HepG2 (cell line): ENCODE results near the gene ALS2CL. TPM values are rescaled to one million over a fixed set of nuclear protein-coding genes. Genes with fewer than 3 reads are reported as not detected.

Experiments used
- ATAC-seq: fragments of 200-7000 bp; cut with Tn5 transposase; 3 replicates; pipeline ENCODE4 v1.9.1; 2020; ENCODE audit warnings: mild to moderate bottlenecking, moderate library complexity
- BruUV-seq: library from RNA; stranded (reverse); fragments of 400-500 nt; replicated peaks from 2 replicates; lab custom pipeline; 2021; lab: Mats Ljungman, UMichigan
- CTCF ChIA-PET: fragments of 300-600 bp; formaldehyde crosslinking; extraction: SDS; loops from one replicate; lab custom pipeline; 2021; ENCODE audit warnings: low total read pairs, inconsistent platforms, low intra/inter-chr PET ratio; lab: Yijun Ruan, JAX
- POLR2A ChIA-PET: fragments of 350-600 bp; sonication (Branson Sonifier 250); formaldehyde crosslinking; loops from one replicate; lab custom pipeline; 2020; ENCODE audit warnings: antibody characterized with exemption, inconsistent platforms; lab: Yijun Ruan, JAX
- DNase-seq: peaks from one replicate; pipeline ENCODE4 v3.0.0-alpha.2; 2015; ENCODE audit warnings: low spot score
- FAIRE-seq: peaks from 3 replicates; lab custom pipeline; 2011; peaks lifted over from hg19 to GRCh38; lab: Jason Lieb, UNC
- H2AFZ ChIP-seq: one replicate; pipeline ENCODE4 v1.6.1; 2011; ENCODE audit warnings: low read length, inconsistent platforms
- H3K27ac ChIP-seq: fragments of 300-600 bp; 3 replicates; pipeline ENCODE4 v1.8.0; 2011; ENCODE audit warnings: mixed run types, mild to moderate bottlenecking, mixed read lengths, low read length, inconsistent platforms; ENCODE audit not compliant: insufficient read depth; ENCODE audit errors: extremely low read length
- H3K27me3 ChIP-seq, 2 experiments: fragments of 200-600 bp in 1 of 2; 2 replicates in 1 of 2; 3 replicates in 1 of 2; pipeline versions ENCODE4 v1.6.0 to v1.8.0; 2011; ENCODE audit warnings: low read length in 2 of 2, mild to moderate bottlenecking in 2 of 2, moderate library complexity in 2 of 2, inconsistent platforms in 1 of 2; ENCODE audit not compliant: insufficient read depth in 2 of 2, control insufficient read depth in 1 of 2
- H3K36me3 ChIP-seq, 2 experiments: fragments of 200-600 bp in 1 of 2; replicated peaks in 1 of 2; 2 replicates in 1 of 2; 3 replicates in 1 of 2; pipeline versions ENCODE4 v1.5.1 to v1.8.0; 2011; ENCODE audit warnings: low read length in 2 of 2, inconsistent platforms in 1 of 2; ENCODE audit not compliant: insufficient read depth in 2 of 2, control insufficient read depth in 1 of 2
- H3K4me1 ChIP-seq: 2 replicates; pipeline ENCODE4 v1.5.1; 2012; ENCODE audit warnings: low read length, inconsistent platforms; ENCODE audit not compliant: insufficient read depth
- H3K4me2 ChIP-seq: 2 replicates; pipeline ENCODE4 v1.6.0; 2011; ENCODE audit warnings: low read depth, low read length, inconsistent platforms
- H3K4me3 ChIP-seq, 3 experiments: fragments of 200-600 bp in 1 of 3; sonication (generic), shearing (Covaris generic) in 1 of 3; replicated peaks in 1 of 3; 2 replicates each; pipeline ENCODE4 v1.5.1; 2011 to 2016; ENCODE audit warnings: low read length in 3 of 3, inconsistent platforms in 2 of 3, low read depth in 2 of 3, mild to moderate bottlenecking in 2 of 3, control low read depth in 1 of 3, mixed read lengths in 1 of 3; ENCODE audit not compliant: insufficient read depth in 1 of 3
- H3K79me2 ChIP-seq: one replicate; pipeline ENCODE4 v1.6.1; 2011; ENCODE audit warnings: low read length, inconsistent platforms; ENCODE audit not compliant: insufficient read depth
- H3K9ac ChIP-seq: 2 replicates; pipeline ENCODE4 v1.6.0; 2011; ENCODE audit warnings: mild to moderate bottlenecking, low read depth, low read length, inconsistent platforms; ENCODE audit not compliant: insufficient read depth
- H3K9me3 ChIP-seq: 2 replicates; pipeline ENCODE4 v1.5.1; 2012; ENCODE audit warnings: mild to moderate bottlenecking, low read length
- H4K20me1 ChIP-seq: 2 replicates; pipeline ENCODE4 v1.6.0; 2011; ENCODE audit warnings: inconsistent platforms, mild to moderate bottlenecking, low read length, moderate library complexity; ENCODE audit not compliant: insufficient read depth
- GATAD2A ChIP-seq: IDR thresholded peaks from 2 replicates; pipeline ENCODE4 v1.6.1; 2016
- NAIF1 ChIP-seq: sonication (generic); formaldehyde crosslinking; IDR thresholded peaks from 2 replicates; pipeline ENCODE4 v1.5.0; 2020; ENCODE audit warnings: mild to moderate bottlenecking, missing genetic modification reagents, borderline replicate concordance
- SAFB2 ChIP-seq: sonication (generic); formaldehyde crosslinking; IDR thresholded peaks from 2 replicates; pipeline ENCODE4 v1.5.1; 2020; ENCODE audit warnings: missing genetic modification reagents, low read depth, mild to moderate bottlenecking, borderline replicate concordance
- SALL1 ChIP-seq: sonication (generic); formaldehyde crosslinking; IDR thresholded peaks from 2 replicates; pipeline ENCODE4 v1.8.0; 2022; ENCODE audit warnings: mild to moderate bottlenecking, missing genetic modification reagents
- SCMH1 ChIP-seq: sonication (generic); formaldehyde crosslinking; IDR thresholded peaks from 2 replicates; pipeline ENCODE4 v1.9.0; 2021; ENCODE audit warnings: missing genetic modification reagents, mild to moderate bottlenecking, borderline replicate concordance
- TCF12 ChIP-seq, 2 experiments: fragments of 450-650 bp in 1 of 2; sonication (generic) in 1 of 2; formaldehyde crosslinking in 1 of 2; IDR thresholded peaks; 2 replicates each; pipeline versions ENCODE4 v1.6.1 to v1.8.0; 2017 to 2022; ENCODE audit warnings: antibody characterized with exemption in 1 of 2, mild to moderate bottlenecking in 1 of 2, missing genetic modification reagents in 1 of 2, moderate library complexity in 1 of 2
- ZFP36L2 ChIP-seq: sonication (generic); formaldehyde crosslinking; IDR thresholded peaks from 2 replicates; pipeline ENCODE4 v1.4.0; 2020; ENCODE audit warnings: missing genetic modification reagents
- ZNF180 ChIP-seq: sonication (generic); formaldehyde crosslinking; IDR thresholded peaks from 2 replicates; pipeline ENCODE4 v1.4.0; 2020; ENCODE audit warnings: low read depth, missing genetic modification reagents, borderline replicate concordance
- ZNF317 ChIP-seq: sonication (generic); formaldehyde crosslinking; IDR thresholded peaks from 2 replicates; pipeline ENCODE4 v1.5.0; 2020; ENCODE audit warnings: mild to moderate bottlenecking, missing genetic modification reagents
- ZNF331 ChIP-seq: sonication (generic); formaldehyde crosslinking; IDR thresholded peaks from 2 replicates; pipeline ENCODE4 v1.4.0; 2020; ENCODE audit warnings: missing genetic modification reagents
- ZNF614 ChIP-seq: IDR thresholded peaks from 2 replicates; pipeline ENCODE4 v1.6.1; 2018; ENCODE audit warnings: missing biosample characterization, missing genetic modification reagents, inconsistent platforms, borderline replicate concordance
- WGBS: methylation state at CpG from one replicate; pipeline ENCODE4 v1.1.6; 2017; ENCODE audit warnings: low lambda C conversion rate; 5-methylcytosine and 5-hydroxymethylcytosine counted together
- in situ Hi-C: cut with HindIII; loops from 2 replicates; pipeline ENCODE4 v1.10.0; 2017; ENCODE audit warnings: low pct_unique_long_range_greater_than_20kb; ENCODE audit not compliant: extremely low pct_ligation_motif_present
- intact Hi-C: fragments of 100-400 bp; cut with micrococcal nuclease; formaldehyde crosslinking; loops from one replicate; pipeline ENCODE4 v1.10.0; 2022; ENCODE audit not compliant: unreplicated experiment
- polyA plus RNA-seq, 8 experiments: library from polyadenylated mRNA; depleted of rRNA in 3 of 8; stranded (reverse) in 7 of 8; unstranded in 1 of 8; fragments of >200 nt; fragmentation: Illumina TruSeq in 4 of 8; extraction: Trizol in 4 of 8; gene quantifications; 2 replicates each; pipeline versions ENCODE4 v1.2.1 to v1.2.3, GENCODE V29; 2011 to 2016; ENCODE audit warnings: low read depth in 4 of 8, missing spikeins in 1 of 8, mixed read lengths in 1 of 8; ENCODE audit not compliant: insufficient read depth in 1 of 8
- total RNA-seq, 5 experiments: library from RNA; depleted of rRNA; stranded (reverse); fragments of >200 nt; fragmentation: Illumina TruSeq; extraction: Trizol; gene quantifications; 2 replicates each; pipeline ENCODE4 v1.2.3, GENCODE V29; 2016; ENCODE audit warnings: low read depth in 1 of 5
- TF ChIP-seq, protein P1 (sequence below): sonication (generic); formaldehyde crosslinking; IDR thresholded peaks from 2 replicates; pipeline ENCODE4 v1.4.0; 2020; ENCODE audit warnings: missing genetic modification reagents
- TF ChIP-seq, protein P2 (sequence below): sonication (generic); formaldehyde crosslinking; IDR thresholded peaks from 2 replicates; pipeline ENCODE4 v1.4.0; 2020; ENCODE audit warnings: missing genetic modification reagents
- TF ChIP-seq, protein P3 (sequence below): sonication (generic); formaldehyde crosslinking; IDR thresholded peaks from 2 replicates; pipeline ENCODE4 v1.4.0; 2020; ENCODE audit warnings: mild to moderate bottlenecking, missing genetic modification reagents
- TF ChIP-seq, protein P4 (sequence below): sonication (generic); formaldehyde crosslinking; IDR thresholded peaks from 2 replicates; pipeline ENCODE4 v1.5.1; 2020; ENCODE audit warnings: mild to moderate bottlenecking, missing genetic modification reagents

The ALS2CL gene
- total and polyA plus RNA-seq, 2 of the 13 experiments (the other 11 are each of a cell fraction or from before 2014, with no cell fraction given): not detected

DNA sequence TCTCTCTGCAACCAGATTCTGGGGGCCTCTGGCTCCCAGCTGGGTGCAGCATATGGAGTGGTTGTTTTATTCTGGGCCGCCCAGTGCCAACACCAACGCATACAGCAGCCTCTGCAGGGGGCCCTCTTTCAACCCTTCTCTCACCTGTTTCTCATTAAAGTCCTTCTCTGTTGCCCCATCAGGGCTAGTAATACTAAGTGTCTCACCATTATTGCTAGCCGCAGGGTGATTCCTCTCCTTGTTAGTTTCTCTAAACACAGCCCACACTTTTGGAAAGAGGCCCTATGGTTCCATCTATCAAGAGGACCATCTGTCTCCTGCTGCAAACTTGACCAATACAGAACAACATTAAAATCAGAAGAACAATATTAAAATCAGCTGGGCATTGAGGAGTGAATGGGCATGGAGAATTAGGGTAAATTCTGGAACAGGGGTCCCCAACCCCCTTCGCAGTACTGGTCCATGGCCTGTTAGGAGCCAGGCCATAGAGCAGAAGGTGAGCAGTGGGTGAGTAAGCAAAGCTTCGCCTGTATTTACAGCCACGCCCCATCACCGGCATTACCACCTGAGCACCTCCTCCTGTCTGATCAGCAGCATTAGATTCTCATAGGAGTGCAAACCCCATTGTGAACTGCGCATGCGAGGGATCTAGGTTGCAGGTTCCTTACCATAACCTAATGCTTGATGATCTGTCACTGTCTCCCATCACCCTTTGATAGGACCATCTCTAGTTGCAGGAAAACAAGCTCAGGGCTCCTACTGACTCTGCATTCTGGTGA is 36.5 kb downstream of the ALS2CL start:
- ChIA-PET CTCF (no interaction called here), POLR2A (no interaction called here)
- DNase-seq: no peak
- ATAC-seq: no peak
- H3K4me2 ChIP-seq: no peak overlapping the region
- no peaks in the 10 kb centered on the region for H4K20me1 ChIP-seq
- H3K4me1 ChIP-seq: no peaks in the 10 kb centered on the region
- H3K79me2 ChIP-seq: no peaks in the 10 kb centered on the region
- H2AFZ ChIP-seq: no peak overlapping the region
- H3K27me3 ChIP-seq: peaks cover 1 to 7% of the 10 kb centered on the region in 2 experiments; a peak in 2 of 5 replicates
- peaks cover 6% of the 10 kb centered on the region for H3K9me3 ChIP-seq
- intact Hi-C loops (no loop called here), in situ Hi-C loops (no loop called here)
- no peak overlapping the region for H3K4me3 ChIP-seq
- H3K36me3 ChIP-seq: no peaks in the 10 kb centered on the region
- BruUV-seq: no TSS peak
- H3K27ac ChIP-seq: no peak overlapping the region
- 84% methylated on average over 6 of the region's 9 CpGs for WGBS
- FAIRE-seq: no peak
- H3K9ac ChIP-seq: no peak overlapping the region
- TF ChIP-seq, protein P1, sequence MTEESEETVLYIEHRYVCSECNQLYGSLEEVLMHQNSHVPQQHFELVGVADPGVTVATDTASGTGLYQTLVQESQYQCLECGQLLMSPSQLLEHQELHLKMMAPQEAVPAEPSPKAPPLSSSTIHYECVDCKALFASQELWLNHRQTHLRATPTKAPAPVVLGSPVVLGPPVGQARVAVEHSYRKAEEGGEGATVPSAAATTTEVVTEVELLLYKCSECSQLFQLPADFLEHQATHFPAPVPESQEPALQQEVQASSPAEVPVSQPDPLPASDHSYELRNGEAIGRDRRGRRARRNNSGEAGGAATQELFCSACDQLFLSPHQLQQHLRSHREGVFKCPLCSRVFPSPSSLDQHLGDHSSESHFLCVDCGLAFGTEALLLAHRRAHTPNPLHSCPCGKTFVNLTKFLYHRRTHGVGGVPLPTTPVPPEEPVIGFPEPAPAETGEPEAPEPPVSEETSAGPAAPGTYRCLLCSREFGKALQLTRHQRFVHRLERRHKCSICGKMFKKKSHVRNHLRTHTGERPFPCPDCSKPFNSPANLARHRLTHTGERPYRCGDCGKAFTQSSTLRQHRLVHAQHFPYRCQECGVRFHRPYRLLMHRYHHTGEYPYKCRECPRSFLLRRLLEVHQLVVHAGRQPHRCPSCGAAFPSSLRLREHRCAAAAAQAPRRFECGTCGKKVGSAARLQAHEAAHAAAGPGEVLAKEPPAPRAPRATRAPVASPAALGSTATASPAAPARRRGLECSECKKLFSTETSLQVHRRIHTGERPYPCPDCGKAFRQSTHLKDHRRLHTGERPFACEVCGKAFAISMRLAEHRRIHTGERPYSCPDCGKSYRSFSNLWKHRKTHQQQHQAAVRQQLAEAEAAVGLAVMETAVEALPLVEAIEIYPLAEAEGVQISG (CRISPR knock-in tag): no peak
- TF ChIP-seq GATAD2A (no peak), NAIF1 (no peak), ZNF614 (CRISPR knock-in tag) (no peak), SCMH1 (CRISPR knock-in tag) (no peak), TCF12 (IDR thresholded peaks at IDR 0.05) (no peak), TCF12 (CRISPR knock-in tag; IDR thresholded peaks at IDR 0.05) (no peak), ZNF331 (no peak), ZNF317 (CRISPR knock-in tag) (no peak), ZFP36L2 (CRISPR knock-in tag) (no peak), ZNF180 (CRISPR knock-in tag) (no peak), SALL1 (CRISPR knock-in tag) (no peak), SAFB2 (no peak)
- TF ChIP-seq, protein P2, sequence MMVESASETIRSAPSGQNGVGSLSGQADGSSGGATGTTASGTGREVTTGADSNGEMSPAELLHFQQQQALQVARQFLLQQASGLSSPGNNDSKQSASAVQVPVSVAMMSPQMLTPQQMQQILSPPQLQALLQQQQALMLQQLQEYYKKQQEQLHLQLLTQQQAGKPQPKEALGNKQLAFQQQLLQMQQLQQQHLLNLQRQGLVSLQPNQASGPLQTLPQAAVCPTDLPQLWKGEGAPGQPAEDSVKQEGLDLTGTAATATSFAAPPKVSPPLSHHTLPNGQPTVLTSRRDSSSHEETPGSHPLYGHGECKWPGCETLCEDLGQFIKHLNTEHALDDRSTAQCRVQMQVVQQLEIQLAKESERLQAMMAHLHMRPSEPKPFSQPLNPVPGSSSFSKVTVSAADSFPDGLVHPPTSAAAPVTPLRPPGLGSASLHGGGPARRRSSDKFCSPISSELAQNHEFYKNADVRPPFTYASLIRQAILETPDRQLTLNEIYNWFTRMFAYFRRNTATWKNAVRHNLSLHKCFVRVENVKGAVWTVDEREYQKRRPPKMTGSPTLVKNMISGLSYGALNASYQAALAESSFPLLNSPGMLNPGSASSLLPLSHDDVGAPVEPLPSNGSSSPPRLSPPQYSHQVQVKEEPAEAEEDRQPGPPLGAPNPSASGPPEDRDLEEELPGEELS (CRISPR knock-in tag): no peak
- TF ChIP-seq, protein P3, sequence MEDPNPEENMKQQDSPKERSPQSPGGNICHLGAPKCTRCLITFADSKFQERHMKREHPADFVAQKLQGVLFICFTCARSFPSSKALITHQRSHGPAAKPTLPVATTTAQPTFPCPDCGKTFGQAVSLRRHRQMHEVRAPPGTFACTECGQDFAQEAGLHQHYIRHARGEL (CRISPR knock-in tag): no peak
- TF ChIP-seq, protein P4, sequence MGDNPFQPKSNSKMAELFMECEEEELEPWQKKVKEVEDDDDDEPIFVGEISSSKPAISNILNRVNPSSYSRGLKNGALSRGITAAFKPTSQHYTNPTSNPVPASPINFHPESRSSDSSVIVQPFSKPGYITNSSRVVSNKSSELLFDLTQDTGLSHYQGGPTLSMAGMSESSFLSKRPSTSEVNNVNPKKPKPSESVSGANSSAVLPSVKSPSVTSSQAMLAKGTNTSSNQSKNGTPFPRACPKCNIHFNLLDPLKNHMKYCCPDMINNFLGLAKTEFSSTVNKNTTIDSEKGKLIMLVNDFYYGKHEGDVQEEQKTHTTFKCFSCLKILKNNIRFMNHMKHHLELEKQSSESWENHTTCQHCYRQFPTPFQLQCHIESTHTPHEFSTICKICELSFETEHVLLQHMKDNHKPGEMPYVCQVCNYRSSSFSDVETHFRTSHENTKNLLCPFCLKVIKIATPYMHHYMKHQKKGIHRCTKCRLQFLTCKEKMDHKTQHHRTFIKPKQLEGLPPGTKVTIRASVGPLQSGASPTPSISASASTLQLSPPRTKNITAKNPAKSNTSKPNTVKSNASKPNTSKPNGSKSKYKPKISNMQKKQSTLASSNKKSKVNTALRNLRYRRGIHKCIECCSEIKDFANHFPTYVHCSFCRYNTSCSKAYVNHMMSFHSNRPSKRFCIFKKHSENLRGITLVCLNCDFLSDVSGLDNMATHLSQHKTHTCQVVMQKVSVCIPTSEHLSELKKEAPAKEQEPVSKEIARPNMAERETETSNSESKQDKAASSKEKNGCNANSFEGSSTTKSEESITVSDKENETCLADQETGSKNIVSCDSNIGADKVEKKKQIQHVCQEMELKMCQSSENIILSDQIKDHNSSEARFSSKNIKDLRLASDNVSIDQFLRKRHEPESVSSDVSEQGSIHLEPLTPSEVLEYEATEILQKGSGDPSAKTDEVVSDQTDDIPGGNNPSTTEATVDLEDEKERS (CRISPR knock-in tag): no peak
